ENCODE data around the gene TBC1D8.
"Not testable (repeated sequence)": the region's sequence is repeated elsewhere in the genome, so short reads cannot be mapped to it uniquely, and the experiment has no call there.

TBC1D8 gene

DNA sequence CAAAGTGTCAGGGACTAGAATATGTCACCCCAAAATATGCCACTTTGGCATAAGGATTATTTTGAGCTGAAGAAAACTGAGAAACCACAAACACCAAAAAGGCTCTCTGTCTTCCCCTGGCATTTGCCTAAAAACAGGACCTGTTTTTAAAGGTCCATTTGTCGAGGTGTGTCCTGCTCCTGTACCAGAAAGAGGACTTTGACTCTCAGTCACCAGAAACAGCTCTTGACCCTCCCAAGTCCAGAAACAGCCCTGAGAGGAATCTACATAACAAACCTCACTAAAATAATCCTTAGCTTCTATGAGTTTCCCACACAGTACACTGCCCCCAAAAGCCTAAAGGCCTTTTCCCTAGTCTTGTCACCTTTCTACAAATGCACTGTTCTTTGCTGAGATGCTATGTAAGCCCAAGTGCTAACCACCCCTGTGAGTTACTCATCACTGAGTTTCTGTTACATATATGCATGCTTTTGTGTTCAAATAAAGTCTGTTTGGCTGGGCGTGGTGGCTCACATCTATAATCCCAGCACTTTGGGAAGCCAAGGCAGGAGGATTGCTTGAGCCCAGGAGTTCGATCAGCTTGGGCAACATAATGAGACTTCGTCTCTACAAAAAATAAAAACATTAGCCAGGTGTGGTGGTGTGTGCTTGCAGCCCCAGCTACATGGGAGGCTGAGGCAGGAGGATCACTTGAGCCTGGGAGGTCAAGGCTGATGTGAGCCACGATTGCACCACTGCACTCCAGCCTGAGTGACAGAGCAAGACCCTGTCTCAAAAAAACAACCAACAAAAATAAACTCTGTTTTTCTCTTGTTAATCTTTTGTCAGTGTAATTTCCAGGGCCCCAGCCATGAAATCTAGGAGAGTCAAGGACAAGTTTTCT lies 93.9 kb downstream of the TBC1D8 start:
- DNase-seq, result no peak

DNA sequence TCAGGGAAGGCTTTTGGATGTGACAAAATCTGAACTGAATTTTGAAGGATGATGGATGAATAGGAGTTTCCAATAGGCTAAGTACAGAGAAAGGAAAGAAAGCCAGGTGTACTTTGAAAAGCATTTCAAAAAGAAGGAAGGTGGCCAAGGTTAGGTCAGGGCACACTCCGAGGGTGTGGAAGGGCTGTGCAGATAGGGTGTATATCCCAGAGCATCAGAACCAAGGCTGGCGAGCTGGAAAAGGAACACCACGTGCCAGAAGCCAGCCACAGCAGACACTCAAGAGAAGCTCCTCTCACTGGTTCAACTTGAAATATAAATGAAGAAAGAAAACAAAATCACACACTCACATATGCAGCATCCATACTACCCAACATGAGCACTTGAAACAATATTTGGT lies 98.1 kb downstream of the TBC1D8 start:
- DNase-seq, result no peak

- no peak for DNase-seq
These were observed 99.0 kb downstream of the TBC1D8 start for GRCh38 chr2:101052147-101052546.

DNA sequence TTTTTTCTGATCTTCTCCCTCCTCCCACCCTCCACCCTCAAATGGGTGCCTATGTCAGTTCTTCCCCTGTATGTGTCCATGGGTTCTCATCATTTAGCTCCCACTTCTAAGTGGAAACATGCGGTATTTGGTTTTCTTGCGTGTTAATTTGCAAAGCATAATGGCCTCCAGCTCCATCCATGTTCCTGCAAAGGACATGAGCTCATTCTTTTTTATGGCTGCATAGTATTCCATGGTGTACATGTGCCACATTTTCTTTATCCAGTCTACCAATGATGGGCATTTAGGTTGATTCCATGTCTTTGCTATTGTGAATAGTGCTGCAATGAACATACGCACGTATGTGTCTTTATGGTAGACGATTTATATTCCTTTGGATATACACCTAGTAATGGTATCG lies 100.3 kb downstream of the TBC1D8 start:
- DNase-seq, result not testable (repeated sequence)

- DNase-seq, result no peak
These were observed 102.4 kb downstream of the TBC1D8 start for GRCh38 chr2:101048756-101049155.

- DNase-seq, result no peak
These were observed 103.4 kb downstream of the TBC1D8 start for GRCh38 chr2:101047774-101048173.

DNA sequence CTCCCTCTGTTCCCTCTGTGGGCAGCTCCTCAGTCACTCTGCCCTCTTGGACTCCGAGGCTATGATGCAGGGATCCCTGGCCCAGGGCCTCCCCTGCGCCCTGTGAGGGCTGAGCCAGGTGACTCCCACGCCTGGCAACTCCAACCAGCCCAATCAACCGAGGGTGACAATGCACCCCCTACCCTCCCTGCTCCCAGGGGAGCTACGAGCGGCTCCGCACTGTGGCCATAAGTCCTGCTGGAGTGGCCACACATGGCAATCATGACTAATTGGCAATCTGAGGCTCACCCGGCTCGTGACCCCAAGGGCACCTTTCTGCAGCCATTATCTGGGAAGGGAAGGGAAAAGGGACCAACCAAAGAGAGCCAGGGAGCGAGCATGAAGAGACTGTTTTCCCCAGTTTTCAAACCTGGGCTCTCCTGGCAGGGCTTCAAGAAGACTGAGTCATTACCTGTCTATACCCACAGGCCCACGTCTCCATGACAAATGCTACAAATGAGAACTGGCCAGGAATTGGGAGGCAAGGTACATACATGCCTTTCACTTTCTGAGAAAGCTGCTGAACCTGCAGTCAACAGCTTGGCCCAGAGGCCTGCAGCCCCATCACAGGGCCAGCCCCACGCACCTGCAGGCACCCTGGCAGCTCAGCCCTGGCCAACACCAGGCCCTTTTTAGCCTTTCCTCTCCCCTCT lies 104.0 kb downstream of the TBC1D8 start:
- no peak for DNase-seq

GRCh38 chr2:101045330-101045729 lies 105.9 kb downstream of the TBC1D8 start:
- no peak for DNase-seq

DNA sequence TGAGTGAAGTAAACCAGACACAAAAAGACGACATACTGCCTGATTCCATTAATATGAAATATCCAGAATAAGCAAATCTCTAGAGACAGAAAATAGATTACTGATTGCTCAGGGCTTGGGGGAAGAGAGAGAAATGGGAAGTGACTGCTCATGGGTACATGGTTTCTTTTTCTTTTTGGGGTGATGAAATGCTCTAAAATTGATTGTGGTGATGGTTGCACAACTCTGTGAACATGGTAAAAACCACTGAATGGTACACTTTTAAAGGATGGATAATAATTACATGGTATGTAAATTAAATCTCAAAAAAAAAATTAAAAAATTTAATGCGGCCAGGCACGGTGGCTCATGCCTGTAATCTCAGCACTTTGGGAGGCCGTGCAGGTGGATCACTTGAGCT lies 109.8 kb downstream of the TBC1D8 start:
- no peak for DNase-seq

DNA sequence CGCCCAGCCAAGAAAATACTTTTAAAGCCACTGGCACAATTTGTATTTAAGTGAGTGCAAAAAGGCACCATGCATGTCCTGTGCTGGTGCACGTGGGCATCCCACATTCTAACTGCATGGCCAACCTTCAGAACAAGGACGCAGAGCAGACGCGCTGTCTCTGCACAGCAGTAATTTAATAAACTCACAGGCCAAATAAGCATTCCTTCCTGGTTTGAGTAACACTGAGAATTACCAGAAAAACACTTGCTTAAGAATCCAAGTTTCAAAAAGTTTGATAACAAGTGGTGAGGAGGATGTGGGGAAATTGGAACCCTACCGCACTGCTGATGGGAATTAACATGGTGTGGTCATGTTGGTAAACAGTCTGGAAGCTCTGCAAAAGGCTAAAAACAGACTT lies 110.4 kb downstream of the TBC1D8 start:
- no peak for DNase-seq

DNA sequence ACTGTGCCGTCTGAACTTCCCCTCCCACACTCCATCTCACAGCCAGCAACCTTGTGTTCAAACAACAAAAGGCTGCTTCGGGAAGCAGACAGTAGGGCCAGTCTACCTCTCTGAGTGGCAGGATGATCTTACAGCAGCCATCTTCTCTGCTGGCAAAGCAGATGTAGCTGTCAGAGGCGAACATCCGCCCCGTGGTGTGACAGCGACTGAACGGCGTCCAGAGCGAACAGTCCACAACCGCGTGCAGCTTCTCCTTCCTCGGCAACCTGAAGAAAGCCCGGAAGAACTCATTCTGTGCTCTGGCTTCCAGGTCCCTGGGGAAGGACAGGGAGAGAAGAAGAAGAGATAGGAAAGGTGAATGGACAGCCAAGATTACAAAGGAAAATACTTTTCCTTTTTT lies 111.1 kb downstream of the TBC1D8 start:
- no peak for DNase-seq

- no peak for DNase-seq
These were observed 112.5 kb downstream of the TBC1D8 start for GRCh38 chr2:101038455-101039255.

DNA sequence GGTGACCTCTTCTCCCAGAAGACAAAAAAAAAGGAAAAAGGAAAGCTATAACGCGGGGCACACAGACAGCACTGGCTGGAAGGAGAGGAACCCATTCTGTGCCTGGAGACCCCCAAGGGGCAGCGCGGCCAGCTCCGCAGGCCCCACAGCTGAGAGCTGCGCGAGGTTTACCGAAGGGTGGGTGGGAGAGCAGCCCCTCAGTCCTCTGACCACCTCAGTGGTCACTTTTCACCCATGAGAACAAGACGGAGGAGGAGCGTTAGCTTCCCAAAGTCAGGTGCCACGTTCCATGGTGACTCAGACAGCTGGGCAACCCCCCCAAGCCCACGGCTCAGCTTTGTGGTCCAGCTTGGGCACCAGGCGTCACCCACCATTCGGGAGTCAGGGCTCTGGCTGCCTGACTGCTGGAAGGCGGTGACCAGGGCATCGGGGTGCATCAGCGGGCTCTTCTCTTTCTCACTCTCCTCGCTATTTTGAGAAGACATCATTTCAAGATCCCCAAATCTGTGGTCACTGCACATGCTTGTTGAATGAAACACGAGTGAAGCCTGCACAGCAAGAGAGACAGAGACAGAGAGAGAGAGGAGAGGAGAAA lies 113.9 kb downstream of the TBC1D8 start:
- DNase-seq, result no peak

- no peak for DNase-seq
These were observed 114.6 kb downstream of the TBC1D8 start for GRCh38 chr2:101036562-101036961.

DNA sequence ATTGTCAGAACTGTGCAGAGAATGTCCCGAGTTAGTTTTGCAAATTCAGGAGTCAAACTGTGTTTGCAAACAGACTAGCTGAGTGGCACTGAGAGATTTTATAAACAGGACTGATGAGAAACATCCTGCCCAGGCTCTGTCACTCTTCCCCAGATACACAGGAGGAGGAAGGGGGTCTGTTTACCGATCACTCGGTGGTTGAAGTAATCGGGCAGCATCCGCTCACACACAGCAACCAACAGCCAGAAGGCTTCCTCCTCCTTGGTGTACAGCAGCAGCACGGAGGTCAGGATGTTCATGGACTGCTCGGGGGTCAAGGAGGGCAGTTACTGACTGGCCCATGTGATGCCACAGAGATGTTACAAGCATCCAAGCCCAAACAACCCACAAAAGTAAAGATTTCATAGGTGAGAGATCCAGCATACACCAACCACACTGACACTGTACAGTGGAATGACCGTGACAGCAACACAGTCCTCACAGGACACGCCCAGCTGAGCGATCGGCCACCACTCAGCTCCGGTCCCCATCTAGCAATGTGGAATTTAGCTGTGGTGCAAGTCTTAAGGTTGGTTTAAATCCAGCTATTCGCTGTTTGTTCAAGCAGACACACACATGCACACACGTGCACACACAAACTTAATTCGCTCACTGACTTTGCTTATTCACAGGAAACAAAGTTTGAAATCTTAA lies 119.0 kb downstream of the TBC1D8 start:
- DNase-seq, result no peak

GRCh38 chr2:101030866-101031554 lies 120.2 kb downstream of the TBC1D8 start:
- DNase-seq, result no peak

DNA sequence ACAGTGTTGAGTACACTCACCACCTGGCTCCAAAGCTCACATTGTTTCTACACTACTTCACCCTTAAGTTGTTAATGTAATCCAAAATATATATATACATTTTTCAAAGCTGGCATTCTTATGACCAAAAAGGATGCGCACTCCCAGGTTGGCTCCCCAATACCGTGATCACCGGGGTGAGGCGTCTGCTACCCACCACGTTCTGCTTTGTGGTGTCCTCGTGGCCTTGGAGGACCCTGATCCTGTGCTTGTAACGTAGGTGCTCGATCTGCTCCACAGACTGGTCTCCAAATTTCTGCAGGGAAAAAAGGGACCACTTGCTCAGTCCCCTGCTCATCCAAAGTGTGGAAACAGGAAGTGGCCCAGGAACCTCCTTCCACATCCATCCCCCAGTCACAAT lies 123.3 kb downstream of the TBC1D8 start:
- DNase-seq, result no peak

GRCh38 chr2:101026923-101027469 lies 124.2 kb downstream of the TBC1D8 start:
- no peak for DNase-seq

DNA sequence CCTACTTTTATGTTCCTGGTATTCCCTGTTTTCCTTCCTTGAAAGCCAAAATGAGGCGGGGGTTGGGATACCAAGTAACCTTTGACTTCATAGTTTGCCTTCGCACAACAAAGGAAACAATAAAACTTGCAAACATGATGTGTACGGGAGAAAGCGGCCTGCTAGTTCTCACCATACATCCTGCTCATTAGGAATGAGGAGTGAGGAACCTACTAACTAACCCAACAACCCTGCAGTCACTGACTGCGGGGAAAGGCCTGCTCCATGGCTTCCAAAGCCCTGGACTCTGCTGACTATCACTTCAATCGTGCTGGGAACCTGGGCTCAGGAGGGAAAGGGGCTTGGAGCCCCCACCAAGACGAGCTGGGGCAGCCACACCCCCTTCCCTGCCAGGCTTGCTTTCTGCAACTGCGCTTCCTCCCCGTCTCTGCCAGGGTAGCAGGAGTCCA lies 124.9 kb downstream of the TBC1D8 start:
- DNase-seq, result no peak

DNA sequence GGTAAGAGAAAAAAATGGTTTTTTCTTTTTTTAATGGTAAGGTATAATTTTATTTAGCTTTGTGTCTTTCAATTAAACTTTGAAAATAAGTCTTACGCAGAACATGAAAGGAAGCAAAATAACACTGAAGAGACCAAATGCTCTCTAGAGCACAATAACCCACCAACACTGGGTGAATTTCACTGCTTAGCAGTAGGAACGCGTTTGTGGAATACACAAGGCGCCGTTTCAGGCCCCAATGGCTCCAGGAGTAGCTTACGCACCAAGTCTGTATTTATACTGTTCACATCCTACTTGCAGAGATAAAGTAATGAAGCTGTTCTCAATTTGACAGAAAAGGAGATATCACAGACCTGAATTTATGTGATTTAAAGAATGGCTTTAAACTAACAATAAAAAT lies 125.6 kb downstream of the TBC1D8 start:
- DNase-seq, result no peak

GRCh38 chr2:101023327-101024107 lies 127.7 kb downstream of the TBC1D8 start:
- no peak for DNase-seq

Measured in NCI-H345 (cell line).